CD4-positive, alpha-beta T cell treated with Interleukin-17A for 4 hours (primary cell): ENCODE results near the gene FAM169A.
"Not testable (repeated sequence)": the region's sequence is repeated elsewhere in the genome, so short reads cannot be mapped to it uniquely, and the experiment has no call there.

Source experiments
- DNase-seq: peaks from one replicate; pipeline ENCODE4 v3.0.0-alpha.2; 2020; ENCODE audit warnings: mixed read lengths

FAM169A gene

GRCh38 chr5:74865804-74866595 lies at the start of gene FAM169A:
FAM169A (minus strand) TSS chr5:74866387; CDS start chr5:74841676, 24,711 bp downstream.
- DNase-seq: peak; percentile 68

- no peak for DNase-seq
Measured at GRCh38 chr5:74915488-74915887, 49.3 kb upstream of the FAM169A start.

GRCh38 chr5:74911421-74911820 lies 45.2 kb upstream of the FAM169A start:
- DNase-seq: not testable (repeated sequence)

- not testable (repeated sequence) for DNase-seq
Measured at GRCh38 chr5:74909888-74910287, 43.7 kb upstream of the FAM169A start.

GRCh38 chr5:74908237-74908636 lies 42.0 kb upstream of the FAM169A start:
- not testable (repeated sequence) for DNase-seq

- DNase-seq: not testable (repeated sequence)
Measured at GRCh38 chr5:74904713-74905112, 38.5 kb upstream of the FAM169A start.

GRCh38 chr5:74903165-74903787 lies 37.1 kb upstream of the FAM169A start:
- peak; percentile 40 for DNase-seq

GRCh38 chr5:74897049-74897448 lies 30.9 kb upstream of the FAM169A start:
- DNase-seq: no peak

GRCh38 chr5:74895906-74896305 lies 29.7 kb upstream of the FAM169A start:
- no peak for DNase-seq

GRCh38 chr5:74894351-74894750 lies 28.2 kb upstream of the FAM169A start:
- DNase-seq: no peak

- no peak for DNase-seq
Measured at GRCh38 chr5:74892921-74893320, 26.7 kb upstream of the FAM169A start.

- DNase-seq: no peak
Measured at GRCh38 chr5:74889523-74890105, 23.4 kb upstream of the FAM169A start.

- DNase-seq: no peak
Measured at GRCh38 chr5:74888117-74888516, 21.9 kb upstream of the FAM169A start.

- DNase-seq: no peak
Measured at GRCh38 chr5:74885170-74885569, 19.0 kb upstream of the FAM169A start.

GRCh38 chr5:74882379-74883134 lies 16.4 kb upstream of the FAM169A start:
- DNase-seq: not testable (repeated sequence)

GRCh38 chr5:74877624-74878304 lies 11.6 kb upstream of the FAM169A start:
- no peak for DNase-seq

GRCh38 chr5:74875994-74876791 lies 10.0 kb upstream of the FAM169A start:
- no peak for DNase-seq

- no peak for DNase-seq
Measured at GRCh38 chr5:74873525-74874249, 7.5 kb upstream of the FAM169A start.

GRCh38 chr5:74870299-74871067 lies 4.3 kb upstream of the FAM169A start:
- DNase-seq: no peak

- not testable (repeated sequence) for DNase-seq
Measured at GRCh38 chr5:74869414-74869813, 3.2 kb upstream of the FAM169A start.
